SW480 (cell line): ENCODE measurements around the gene MED15.
A peak's percentile ranks its signal among the peaks of the same experiment; 100 is the strongest.
"Not testable (repeated sequence)": the region's sequence is repeated elsewhere in the genome, so short reads cannot be mapped to it uniquely, and the experiment has no call there.

ENCODE experiments used
- DNase-seq: peaks from one replicate; pipeline ENCODE4 v3.0.0-alpha.2; 2016; ENCODE audit warnings: low spot score

The MED15 gene

GRCh38 chr22:20507253-20508066 lies at the start of gene MED15:
MED15 (plus strand) TSS chr22:20507610; CDS start chr22:20507679, 69 bp downstream.
- peak; percentile 87 for DNase-seq

GRCh38 chr22:20458530-20459151 lies 48.8 kb upstream of the MED15 start:
- no peak for DNase-seq

GRCh38 chr22:20459152-20459542 lies 48.3 kb upstream of the MED15 start:
- no peak for DNase-seq

GRCh38 chr22:20459862-20460261 lies 47.5 kb upstream of the MED15 start:
- no peak for DNase-seq

- no peak for DNase-seq
Measured at GRCh38 chr22:20463324-20464095, 43.9 kb upstream of the MED15 start.

- DNase-seq = no peak
Measured at GRCh38 chr22:20464096-20464614, 43.3 kb upstream of the MED15 start.

GRCh38 chr22:20464912-20465758 lies 42.3 kb upstream of the MED15 start:
- no peak for DNase-seq

GRCh38 chr22:20465759-20466077 lies 41.7 kb upstream of the MED15 start:
- DNase-seq = no peak

- DNase-seq = no peak
Measured at GRCh38 chr22:20466659-20467379, 40.6 kb upstream of the MED15 start.

- no peak for DNase-seq
Measured at GRCh38 chr22:20469110-20469868, 38.1 kb upstream of the MED15 start.

- not testable (repeated sequence) for DNase-seq
Measured at GRCh38 chr22:20470525-20470924, 36.9 kb upstream of the MED15 start.

- no peak for DNase-seq
Measured at GRCh38 chr22:20471126-20471833, 36.1 kb upstream of the MED15 start.

- DNase-seq = no peak
Measured at GRCh38 chr22:20472629-20473442, 34.6 kb upstream of the MED15 start.

- DNase-seq = no peak
Measured at GRCh38 chr22:20475115-20475436, 32.3 kb upstream of the MED15 start.

- not testable (repeated sequence) for DNase-seq
Measured at GRCh38 chr22:20475569-20475968, 31.8 kb upstream of the MED15 start.

- DNase-seq = not testable (repeated sequence)
Measured at GRCh38 chr22:20478059-20478458, 29.4 kb upstream of the MED15 start.

GRCh38 chr22:20479612-20480196 lies 27.7 kb upstream of the MED15 start:
- no peak for DNase-seq

- not testable (repeated sequence) for DNase-seq
Measured at GRCh38 chr22:20483143-20483506, 24.3 kb upstream of the MED15 start.

GRCh38 chr22:20483771-20484170 lies 23.6 kb upstream of the MED15 start:
- no peak for DNase-seq
